GM21528 (cell line): Measurements from ENCODE around the gene PI4K2A.

Source experiments
- ATAC-seq: cut with Tn5 transposase; IDR thresholded peaks from one replicate; pipeline ENCODE4 v1.9.1; 2021; ENCODE audit warnings: mild to moderate bottlenecking, moderate library complexity; ENCODE audit not compliant: unreplicated experiment, low FRiP score

Gene PI4K2A

GRCh38 chr10:97640174-97640867 lies at the start of gene PI4K2A:
Gene PI4K2A (plus strand): TSS chr10:97640671. CDS start chr10:97640743, 72 bp downstream.
- peak; percentile 96 for ATAC-seq

- no peak for ATAC-seq
Measured at GRCh38 chr10:97590748-97591495, 49.5 kb upstream of the PI4K2A start.

DNA sequence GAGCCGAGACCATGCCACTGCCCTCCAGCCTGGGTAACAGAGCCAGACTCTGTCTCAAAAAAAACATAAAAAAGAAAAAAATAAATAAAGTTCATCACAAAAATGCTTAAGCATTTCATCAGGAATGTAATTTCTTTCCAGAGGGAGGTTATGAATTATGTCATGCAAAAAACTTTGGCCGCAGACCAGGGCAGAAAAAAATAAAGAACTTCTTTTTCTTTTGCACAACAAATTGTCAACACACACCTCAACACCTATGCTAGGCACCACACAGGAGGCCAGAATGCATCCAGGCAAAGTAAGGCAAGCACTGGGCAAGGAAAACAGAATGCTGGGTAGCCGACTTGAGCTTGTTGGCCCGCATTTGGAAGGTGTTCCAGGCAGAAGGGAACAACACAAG lies 47.0 kb upstream of the PI4K2A start:
- ATAC-seq = no peak

DNA sequence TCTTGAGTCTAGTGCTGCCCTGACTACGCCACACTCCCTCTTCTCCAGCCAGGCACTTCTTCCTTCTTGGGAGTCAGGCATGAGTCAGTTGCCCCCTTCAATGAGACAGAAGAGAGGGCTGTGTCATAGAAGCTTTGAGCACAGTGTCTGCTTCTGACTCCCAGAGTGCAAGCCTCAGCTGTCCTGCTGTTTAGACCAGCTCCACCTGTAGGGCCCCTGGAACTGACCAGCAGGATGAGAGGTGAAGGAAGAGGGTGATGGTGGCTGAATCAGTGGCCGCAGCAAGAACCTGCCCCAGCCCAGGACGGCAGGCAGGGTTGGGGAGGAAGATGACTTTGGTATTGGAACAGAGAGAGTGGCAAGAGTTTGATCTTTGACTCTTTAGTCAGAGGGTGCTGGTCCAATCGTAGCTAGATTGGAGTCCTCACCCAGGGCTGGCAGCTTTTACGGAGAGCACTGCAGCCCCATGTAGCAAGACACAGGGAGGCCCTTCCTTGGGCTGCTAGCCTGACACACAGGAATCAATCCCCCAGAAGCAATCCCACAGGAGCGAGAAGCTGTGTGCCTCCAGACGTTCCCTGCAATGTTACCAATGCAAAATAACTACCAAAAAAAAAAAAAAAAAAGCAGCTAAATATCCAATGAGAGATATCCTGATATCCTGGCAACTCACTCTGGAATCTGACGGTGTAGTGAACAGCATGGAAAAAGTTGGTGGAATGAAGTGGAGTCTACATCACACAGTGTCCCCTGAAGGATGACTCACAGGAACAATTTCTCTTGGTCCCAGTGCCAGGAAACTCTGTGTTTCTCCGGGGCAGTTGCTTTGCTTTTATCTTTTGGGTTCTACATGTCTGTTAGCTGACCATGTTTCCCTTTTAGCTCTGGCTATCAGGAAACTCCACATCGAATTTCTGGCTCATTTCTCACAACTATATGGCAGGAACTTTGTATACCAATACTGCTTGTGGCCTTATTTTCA lies 44.1 kb upstream of the PI4K2A start:
- no peak for ATAC-seq

DNA sequence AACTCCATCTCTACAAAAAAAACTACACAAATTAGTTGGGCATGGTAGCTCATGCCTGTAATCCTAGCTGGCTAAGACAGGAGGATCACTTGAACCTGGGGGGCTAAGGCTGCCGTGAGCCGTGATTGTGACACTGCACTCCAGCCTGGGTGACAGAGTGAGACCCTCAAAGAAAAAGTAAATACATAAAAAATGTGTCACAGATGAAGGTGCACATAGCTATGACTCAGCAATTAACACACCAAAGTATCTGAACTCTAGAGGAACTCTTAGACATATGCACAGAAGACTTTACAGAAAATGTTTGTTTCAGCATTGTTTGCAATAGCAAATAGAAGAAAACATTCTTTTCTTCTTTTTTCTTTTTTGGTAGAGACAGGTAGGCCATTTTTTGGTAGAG lies 42.7 kb upstream of the PI4K2A start:
- ATAC-seq = no peak

DNA sequence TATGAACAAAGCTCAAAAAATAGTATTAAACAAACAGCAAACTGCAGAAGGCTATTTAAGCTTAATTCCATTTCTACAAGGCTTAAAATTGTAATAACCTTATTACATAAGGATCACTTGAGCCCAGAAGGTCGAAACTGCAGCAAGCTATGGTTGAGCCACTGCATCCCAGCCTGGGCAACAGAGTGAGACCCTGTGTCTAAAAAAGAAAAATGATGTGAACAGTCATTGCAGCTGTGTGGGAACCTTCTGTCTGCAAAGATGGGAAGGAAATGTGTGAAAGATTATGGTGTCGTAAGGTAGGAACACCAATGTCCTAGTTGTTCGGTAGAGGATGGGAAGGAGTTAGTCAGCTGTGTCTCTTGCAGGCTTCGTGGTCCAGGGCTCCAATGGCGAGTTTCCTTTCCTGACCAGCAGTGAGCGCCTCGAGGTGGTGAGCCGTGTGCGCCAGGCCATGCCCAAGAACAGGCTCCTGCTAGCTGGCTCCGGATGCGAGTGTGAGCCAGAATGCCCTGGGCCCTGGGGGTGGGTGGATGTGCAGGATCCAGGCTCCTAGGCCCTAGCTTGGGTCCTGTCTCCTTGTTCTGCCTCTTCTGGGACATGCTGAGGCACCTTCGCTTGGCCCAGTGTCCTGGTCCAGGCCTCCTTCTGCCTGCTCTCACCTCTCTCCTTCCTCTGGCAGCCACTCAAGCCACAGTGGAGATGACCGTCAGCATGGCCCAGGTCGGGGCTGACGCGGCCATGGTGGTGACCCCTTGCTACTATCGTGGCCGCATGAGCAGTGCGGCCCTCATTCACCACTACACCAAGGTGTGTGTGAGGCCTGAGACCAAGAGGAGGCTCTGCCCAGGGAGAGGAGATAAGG lies 41.8 kb upstream of the PI4K2A start:
- ATAC-seq = no peak

DNA sequence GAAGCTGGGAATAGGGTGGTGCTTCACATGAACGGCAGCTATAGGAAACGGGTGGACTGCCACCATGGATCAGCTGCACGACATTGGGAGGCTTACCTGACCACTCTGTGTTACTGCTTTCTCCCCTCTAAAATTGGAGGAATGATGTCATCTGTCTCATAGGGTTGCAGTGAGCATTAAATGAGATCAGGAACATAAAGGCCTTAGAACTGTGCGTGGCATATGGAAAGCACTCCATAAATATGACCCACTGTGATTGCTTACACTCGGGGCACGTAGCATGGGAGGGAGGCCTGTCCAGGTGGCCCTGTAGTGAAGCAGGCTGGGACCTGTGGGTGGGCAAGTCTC lies 41.2 kb upstream of the PI4K2A start:
- no peak for ATAC-seq

DNA sequence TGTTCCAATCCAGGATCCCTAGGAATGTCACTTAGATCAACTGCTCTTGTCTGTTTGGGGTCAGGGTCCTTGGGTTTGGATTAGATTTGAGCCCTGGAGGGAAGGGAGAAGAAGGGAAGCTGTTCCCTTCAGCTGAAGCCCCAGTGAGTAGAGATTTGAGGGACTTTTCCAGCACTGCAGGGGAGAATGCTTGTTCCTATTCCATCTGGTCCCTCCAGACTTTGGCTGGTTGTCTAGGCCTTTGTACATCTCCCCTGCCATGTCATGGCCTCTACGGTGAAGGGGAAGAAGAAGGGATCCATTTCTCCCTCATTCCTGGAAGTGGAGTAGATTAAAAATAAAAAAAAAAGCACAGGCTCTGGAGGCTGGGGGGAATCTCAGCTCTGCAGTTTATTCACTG lies 39.9 kb upstream of the PI4K2A start:
- ATAC-seq = no peak

DNA sequence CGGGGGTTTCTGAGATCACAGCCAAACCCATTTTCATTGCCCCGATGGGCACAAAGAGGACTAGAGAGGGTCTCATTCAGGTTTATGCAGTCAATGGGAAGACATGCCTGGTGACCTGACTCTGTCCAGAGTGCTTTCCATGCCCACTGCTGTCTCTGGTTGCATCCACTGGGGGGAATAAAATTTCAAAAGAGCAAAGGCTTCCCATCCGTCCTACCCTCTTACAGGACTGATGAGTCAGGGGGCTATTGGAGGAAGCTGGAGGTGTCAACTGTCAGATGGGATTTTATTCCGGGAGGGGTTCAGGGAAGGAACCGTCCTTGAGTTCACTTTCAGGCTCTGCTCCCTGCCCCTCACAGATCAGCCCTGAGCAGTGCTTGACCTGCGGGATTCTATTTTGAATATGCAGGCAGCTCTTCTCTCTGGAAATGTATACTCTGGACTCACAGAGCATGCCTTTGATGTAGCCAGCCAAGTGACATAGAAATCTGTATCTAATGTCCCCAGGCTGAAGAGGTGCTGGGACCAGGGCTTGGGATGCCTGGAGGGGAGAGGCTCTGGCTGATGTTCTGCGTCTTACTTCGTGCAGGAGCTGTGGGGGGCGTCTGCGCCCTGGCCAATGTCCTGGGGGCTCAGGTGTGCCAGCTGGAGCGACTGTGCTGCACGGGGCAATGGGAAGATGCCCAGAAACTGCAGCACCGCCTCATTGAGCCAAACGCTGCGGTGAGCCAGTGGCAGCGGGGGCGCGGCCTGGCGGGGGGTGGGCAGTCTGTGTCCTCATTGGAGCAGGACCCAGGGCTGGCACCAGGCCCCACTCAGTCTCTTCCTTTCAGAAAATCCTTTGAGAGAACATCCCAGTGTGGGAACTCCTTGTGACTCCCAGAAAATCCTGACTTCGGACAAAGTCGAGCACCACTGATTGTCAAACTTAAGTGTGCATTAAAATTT lies 38.9 kb upstream of the PI4K2A start:
- ATAC-seq = no peak

- ATAC-seq = no peak
Measured at GRCh38 chr10:97607095-97607636, 33.3 kb upstream of the PI4K2A start.

GRCh38 chr10:97608991-97609561 lies 31.4 kb upstream of the PI4K2A start:
- ATAC-seq = no peak

- ATAC-seq = no peak
Measured at GRCh38 chr10:97611473-97611872, 29.0 kb upstream of the PI4K2A start.

DNA sequence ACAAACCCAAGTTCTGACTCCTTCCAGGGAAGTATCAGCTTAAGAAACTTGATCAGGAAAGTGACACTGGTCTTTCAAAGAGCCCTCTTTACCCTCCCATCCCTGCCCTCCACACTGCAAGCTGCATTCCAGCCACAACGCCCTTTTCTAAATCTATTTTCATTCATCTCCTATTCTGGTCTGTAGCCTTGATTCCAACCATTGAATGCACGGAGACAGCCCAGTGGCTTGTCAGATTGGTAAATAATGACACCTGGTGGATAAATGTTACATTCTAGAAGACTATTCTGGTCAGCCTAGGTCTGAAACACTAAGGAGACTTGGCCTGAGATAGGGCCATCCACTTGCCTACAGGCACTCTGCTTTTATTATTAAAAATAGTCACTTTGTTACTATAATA lies 28.1 kb upstream of the PI4K2A start:
- ATAC-seq = no peak

DNA sequence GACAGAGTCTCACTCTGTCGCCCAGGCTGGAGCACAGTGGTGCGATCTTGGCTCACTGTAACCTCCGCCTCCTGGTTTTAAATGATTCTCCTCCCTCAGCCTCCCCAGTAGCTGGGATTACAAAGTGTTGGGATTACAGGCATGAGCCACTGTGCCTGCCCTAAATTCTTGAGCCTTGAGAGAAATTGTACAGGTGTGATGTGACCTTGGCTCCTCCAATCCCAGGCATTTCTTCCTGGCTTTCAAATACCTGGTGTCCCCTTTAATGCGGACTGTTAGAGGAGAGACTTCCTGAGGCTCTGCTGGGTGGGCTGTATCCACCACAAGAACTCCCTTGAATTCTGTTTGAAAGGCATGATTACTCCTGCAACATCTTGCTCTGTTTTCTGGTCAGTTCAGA lies 22.2 kb upstream of the PI4K2A start:
- ATAC-seq = no peak

DNA sequence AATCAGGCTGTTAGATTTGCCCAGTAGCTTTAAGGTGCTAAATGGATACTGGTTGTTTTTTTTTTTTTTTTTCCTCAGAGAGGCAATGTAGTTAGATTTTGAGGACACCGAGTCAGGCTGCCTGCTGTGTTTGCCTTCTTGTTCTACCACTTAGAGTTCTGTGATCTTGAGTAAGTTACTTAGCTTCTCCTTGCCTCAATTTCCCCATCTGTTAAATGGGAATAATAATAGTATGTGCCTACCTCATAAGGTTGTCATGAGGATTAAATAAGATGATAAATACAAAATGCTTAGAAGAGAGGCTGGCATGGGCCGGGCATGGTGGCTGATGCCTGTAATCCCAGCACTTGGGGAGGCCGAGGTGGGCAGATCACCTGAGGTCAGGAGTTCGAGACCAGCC lies 21.7 kb upstream of the PI4K2A start:
- no peak for ATAC-seq

DNA sequence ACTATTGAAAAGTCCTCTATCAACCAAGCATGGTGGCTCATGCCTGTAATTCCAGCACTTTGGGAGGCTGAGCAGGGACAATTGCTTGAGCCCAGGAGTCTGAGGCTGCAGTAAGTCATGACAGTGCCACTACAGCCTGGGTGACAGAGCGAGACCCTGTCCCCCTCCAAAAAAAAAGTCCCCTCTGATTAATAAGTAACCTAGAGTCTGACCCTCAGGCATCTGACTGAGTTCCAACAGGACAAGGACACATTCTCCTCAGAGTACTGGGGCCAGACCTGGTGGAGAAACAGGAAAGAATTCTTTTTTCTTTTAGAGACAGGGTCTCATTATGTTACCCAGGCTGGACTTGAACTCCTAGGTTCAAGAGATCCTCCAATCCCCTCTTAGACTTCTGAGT lies 17.2 kb upstream of the PI4K2A start:
- ATAC-seq = no peak

- no peak for ATAC-seq
Measured at GRCh38 chr10:97627731-97628130, 12.7 kb upstream of the PI4K2A start.

DNA sequence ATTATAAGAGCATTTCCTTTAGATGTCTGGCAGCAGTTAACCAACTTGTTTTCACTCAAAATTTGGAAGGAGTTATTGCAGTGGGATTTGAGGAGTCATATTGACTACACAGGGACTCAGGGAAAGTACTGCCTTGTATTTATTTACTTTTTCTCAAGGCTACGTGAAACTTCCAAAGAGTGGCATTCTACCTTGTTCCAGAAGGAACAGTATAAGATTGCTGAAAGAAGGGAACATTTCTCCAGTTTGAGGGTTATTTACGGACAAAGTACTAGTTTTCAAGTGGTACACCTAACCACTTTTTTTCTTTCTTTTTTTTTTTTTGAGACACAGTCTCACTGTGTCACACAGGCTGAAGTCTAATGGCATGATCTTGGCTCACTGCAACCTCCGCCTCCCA lies 12.2 kb upstream of the PI4K2A start:
- no peak for ATAC-seq
